ENCODE measurements around the gene REEP1. TPM values are rescaled to one million over a fixed set of nuclear protein-coding genes. Genes with fewer than 3 reads are reported as not detected.

REEP1 gene
- total RNA-seq, 1 donor: 0.36 TPM

- Histone ChIP-seq H2AFZ (ENCODE audit: low read length) (no peak overlapping the region), H3K4me1 (ENCODE audit: insufficient read depth, low read length) (peaks cover 21% of the 10 kb centered on the region), H4K20me1 (ENCODE audit: insufficient read depth, low read length) (no peaks in the 10 kb centered on the region), H3K27ac (ENCODE audit: low read depth, low read length) (no peak overlapping the region), H3K27me3 (ENCODE audit: insufficient read depth, low read length) (no peaks in the 10 kb centered on the region), H3K4me3 (ENCODE audit: insufficient read depth, low read length) (no peak overlapping the region), H3K79me2 (ENCODE audit: insufficient read depth, low read length) (no peaks in the 10 kb centered on the region), H3K9me3 (ENCODE audit: low read depth, low read length) (no peaks in the 10 kb centered on the region), H3K36me3 (ENCODE audit: insufficient read depth, low read length) (peaks cover 29% of the 10 kb centered on the region), H3K4me2 (ENCODE audit: insufficient read depth, low read length) (no peak overlapping the region)
- no peak for TF ChIP-seq CTCF (IDR thresholded peaks at IDR 0.05; ENCODE audit: extremely low read depth, low read depth, low read length)
- DNase-seq (ENCODE audit: insufficient read length, low spot score, missing footprints): no peak
Measured at GRCh38 chr2:86214503-86214832, 123.0 kb downstream of the REEP1 start.

GRCh38 chr2:86213699-86214502, 123.5 kb downstream of the REEP1 start:
- no peaks in the 10 kb centered on the region for H4K20me1 ChIP-seq (ENCODE audit: insufficient read depth, low read length)
- peaks cover 21% of the 10 kb centered on the region for H3K4me1 ChIP-seq (ENCODE audit: insufficient read depth, low read length)
- no peak overlapping the region for H3K4me3 ChIP-seq (ENCODE audit: insufficient read depth, low read length)
- no peak for TF ChIP-seq CTCF (IDR thresholded peaks at IDR 0.05; ENCODE audit: extremely low read depth, low read depth, low read length)
- H3K27me3 ChIP-seq (ENCODE audit: insufficient read depth, low read length): no peaks in the 10 kb centered on the region
- no peak overlapping the region for H3K27ac ChIP-seq (ENCODE audit: low read depth, low read length)
- no peak for DNase-seq (ENCODE audit: insufficient read length, low spot score, missing footprints)
- peaks cover 30% of the 10 kb centered on the region for H3K36me3 ChIP-seq (ENCODE audit: insufficient read depth, low read length)
- no peaks in the 10 kb centered on the region for H3K79me2 ChIP-seq (ENCODE audit: insufficient read depth, low read length)
- H2AFZ ChIP-seq (ENCODE audit: low read length): no peak overlapping the region
- H3K4me2 ChIP-seq (ENCODE audit: insufficient read depth, low read length): no peak overlapping the region
- H3K9me3 ChIP-seq (ENCODE audit: low read depth, low read length): no peaks in the 10 kb centered on the region

GRCh38 chr2:86213056-86213455, 124.4 kb downstream of the REEP1 start:
- Histone ChIP-seq H3K9me3 (ENCODE audit: low read depth, low read length) (no peaks in the 10 kb centered on the region), H2AFZ (ENCODE audit: low read length) (no peak overlapping the region), H3K27ac (ENCODE audit: low read depth, low read length) (no peak overlapping the region), H4K20me1 (ENCODE audit: insufficient read depth, low read length) (no peaks in the 10 kb centered on the region), H3K79me2 (ENCODE audit: insufficient read depth, low read length) (no peaks in the 10 kb centered on the region), H3K27me3 (ENCODE audit: insufficient read depth, low read length) (no peaks in the 10 kb centered on the region), H3K4me1 (ENCODE audit: insufficient read depth, low read length) (peaks cover 21% of the 10 kb centered on the region), H3K4me2 (ENCODE audit: insufficient read depth, low read length) (no peak overlapping the region), H3K4me3 (ENCODE audit: insufficient read depth, low read length) (no peak overlapping the region), H3K36me3 (ENCODE audit: insufficient read depth, low read length) (peaks cover 37% of the 10 kb centered on the region)
- DNase-seq (ENCODE audit: insufficient read length, low spot score, missing footprints): no peak
- no peak for TF ChIP-seq CTCF (IDR thresholded peaks at IDR 0.05; ENCODE audit: extremely low read depth, low read depth, low read length)

DNA sequence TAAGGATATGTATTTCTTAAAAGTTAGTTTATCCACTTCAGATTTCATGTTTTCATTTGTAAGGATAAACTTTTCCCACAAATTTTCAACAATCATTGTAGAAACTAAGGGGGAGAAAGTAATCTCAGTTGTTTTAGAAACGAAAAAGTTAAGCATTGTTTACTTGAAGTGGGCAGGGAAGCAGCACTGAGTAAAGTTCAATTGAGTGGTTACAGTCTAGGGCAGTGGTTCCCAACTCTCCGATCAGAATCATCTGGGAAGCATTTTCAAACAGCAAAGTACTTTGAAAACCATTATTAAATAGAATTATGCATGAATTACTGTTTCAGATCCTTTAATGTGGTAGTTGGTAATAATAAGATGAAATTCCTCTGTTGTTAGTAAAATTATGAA, 125.6 kb downstream of the REEP1 start:
- DNase-seq (ENCODE audit: insufficient read length, low spot score, missing footprints): no peak
- Histone ChIP-seq H3K79me2 (ENCODE audit: insufficient read depth, low read length) (no peaks in the 10 kb centered on the region), H3K27ac (ENCODE audit: low read depth, low read length) (no peak overlapping the region), H3K27me3 (ENCODE audit: insufficient read depth, low read length) (no peaks in the 10 kb centered on the region), H4K20me1 (ENCODE audit: insufficient read depth, low read length) (no peaks in the 10 kb centered on the region), H3K4me3 (ENCODE audit: insufficient read depth, low read length) (no peak overlapping the region), H3K9me3 (ENCODE audit: low read depth, low read length) (no peaks in the 10 kb centered on the region), H3K4me1 (ENCODE audit: insufficient read depth, low read length) (peaks cover 11% of the 10 kb centered on the region), H3K4me2 (ENCODE audit: insufficient read depth, low read length) (no peak overlapping the region), H2AFZ (ENCODE audit: low read length) (no peak overlapping the region), H3K36me3 (ENCODE audit: insufficient read depth, low read length) (peaks cover 47% of the 10 kb centered on the region)
- TF ChIP-seq CTCF (IDR thresholded peaks at IDR 0.05; ENCODE audit: extremely low read depth, low read depth, low read length): no peak

All from osteoblast (primary cell).